Astrocyte (in vitro differentiated cells and primary cell): ENCODE data around the gene MED27. TPM values are rescaled to one million over a fixed set of nuclear protein-coding genes. Genes with fewer than 3 reads are reported as not detected.

ENCODE experiments used
- DNase-seq: peaks from one replicate; pipeline ENCODE4 v3.0.0-alpha.2; 2010; ENCODE audit warnings: low read depth
- FAIRE-seq: peaks from 2 replicates; lab custom pipeline; 2011; peaks lifted over from hg19 to GRCh38; lab: Jason Lieb, UNC
- H2AFZ ChIP-seq: 2 replicates; pipeline ENCODE4 v1.6.0; 2012; ENCODE audit warnings: low read depth, low read length, inconsistent platforms
- H3K27ac ChIP-seq: 2 replicates; pipeline ENCODE4 v1.5.1; 2011; ENCODE audit warnings: low read depth, low read length, inconsistent platforms
- H3K27me3 ChIP-seq: 2 replicates; pipeline ENCODE4 v1.6.0; 2011; ENCODE audit warnings: low read length, inconsistent platforms; ENCODE audit not compliant: insufficient read depth
- H3K36me3 ChIP-seq: 2 replicates; pipeline ENCODE4 v1.5.1; 2011; ENCODE audit warnings: low read length, inconsistent platforms; ENCODE audit not compliant: insufficient read depth
- H3K4me1 ChIP-seq: 2 replicates; pipeline ENCODE4 v1.5.1; 2011; ENCODE audit warnings: low read length, inconsistent platforms; ENCODE audit not compliant: insufficient read depth
- H3K4me2 ChIP-seq: 2 replicates; pipeline ENCODE4 v1.6.0; 2012; ENCODE audit warnings: low read length, inconsistent platforms
- H3K4me3 ChIP-seq: 2 replicates; pipeline ENCODE4 v1.5.1; 2011; ENCODE audit warnings: low read depth, mild to moderate bottlenecking, low read length, inconsistent platforms; ENCODE audit not compliant: insufficient read depth
- H3K79me2 ChIP-seq: 2 replicates; pipeline ENCODE4 v1.6.0; 2012; ENCODE audit warnings: mild to moderate bottlenecking, low read length, inconsistent platforms; ENCODE audit not compliant: insufficient read depth
- H3K9ac ChIP-seq: 2 replicates; pipeline ENCODE4 v1.6.0; 2012; ENCODE audit warnings: mild to moderate bottlenecking, low read length, inconsistent platforms
- H3K9me3 ChIP-seq: 2 replicates; pipeline ENCODE4 v1.5.1; 2012; ENCODE audit warnings: low read depth, mild to moderate bottlenecking, low read length, inconsistent platforms; ENCODE audit not compliant: insufficient read depth
- H4K20me1 ChIP-seq: 2 replicates; pipeline ENCODE4 v1.6.0; 2012; ENCODE audit warnings: low read length, inconsistent platforms; ENCODE audit not compliant: insufficient read depth
- H3K27ac Mint-ChIP-seq: one replicate; pipeline ENCODE4 v1.8.0; 2021; ENCODE audit warnings: mild to moderate bottlenecking, mixed read lengths; ENCODE audit not compliant: unreplicated experiment
- H3K27me3 Mint-ChIP-seq: one replicate; pipeline ENCODE4 v1.8.0; 2021; ENCODE audit warnings: low read depth, mixed read lengths; ENCODE audit not compliant: unreplicated experiment
- H3K36me3 Mint-ChIP-seq: one replicate; pipeline ENCODE4 v1.8.0; 2021; ENCODE audit warnings: low read depth, mixed read lengths; ENCODE audit not compliant: unreplicated experiment
- H3K4me1 Mint-ChIP-seq: one replicate; pipeline ENCODE4 v1.8.0; 2021; ENCODE audit warnings: low read depth, mixed read lengths; ENCODE audit not compliant: unreplicated experiment
- H3K4me3 Mint-ChIP-seq: one replicate; pipeline ENCODE4 v1.8.0; 2021; ENCODE audit warnings: mild to moderate bottlenecking, moderate library complexity, mixed read lengths; ENCODE audit not compliant: unreplicated experiment
- H3K9me3 Mint-ChIP-seq: one replicate; pipeline ENCODE4 v1.8.0; 2021; ENCODE audit warnings: mild to moderate bottlenecking, mixed read lengths; ENCODE audit not compliant: unreplicated experiment
- CTCF ChIP-seq: IDR thresholded peaks from 2 replicates; pipeline ENCODE4 v1.5.1; 2011; ENCODE audit warnings: low read depth, mild to moderate bottlenecking, inconsistent platforms, low read length, moderate library complexity; ENCODE audit not compliant: insufficient read depth
- EZH2 ChIP-seq: IDR thresholded peaks from 2 replicates; pipeline ENCODE4 v1.6.1; 2012; ENCODE audit warnings: mild to moderate bottlenecking, low read length, inconsistent platforms; ENCODE audit not compliant: insufficient read depth
- total RNA-seq: library from RNA; stranded (reverse); gene quantifications from 2 replicates; pipeline ENCODE4 v1.2.1, GENCODE V29; 2021

The MED27 gene
- total RNA-seq, 1 donor from 2014 or later: 26.9 TPM

- Mint-ChIP-seq H3K4me3 (no peak overlapping the region), H3K36me3 (peaks cover 5% of the 10 kb centered on the region), H3K9me3 (peaks cover 2% of the 10 kb centered on the region), H3K27ac (no peak overlapping the region), H3K27me3 (no peaks in the 10 kb centered on the region), H3K4me1 (no peaks in the 10 kb centered on the region)
- Histone ChIP-seq H4K20me1 (peaks cover 50% of the 10 kb centered on the region), H3K27me3 (no peaks in the 10 kb centered on the region), H3K4me3 (no peak overlapping the region), H2AFZ (no peak overlapping the region), H3K4me1 (no peaks in the 10 kb centered on the region), H3K79me2 (no peaks in the 10 kb centered on the region), H3K27ac (no peak overlapping the region), H3K4me2 (no peak overlapping the region), H3K9ac (no peak overlapping the region), H3K9me3 (no peaks in the 10 kb centered on the region), H3K36me3 (no peaks in the 10 kb centered on the region)
- TF ChIP-seq EZH2 (no peak), CTCF (no peak)
- DNase-seq (no peak), FAIRE-seq (no peak)
These were observed 210.9 kb downstream of the MED27 start for GRCh38 chr9:131868766-131869165.

GRCh38 chr9:131867611-131868192 is 212.0 kb downstream of the MED27 start:
- no peak overlapping the region for H3K27ac Mint-ChIP-seq
- no peak for TF ChIP-seq EZH2
- TF ChIP-seq CTCF: no peak
- no peaks in the 10 kb centered on the region for H3K27me3 ChIP-seq
- no peaks in the 10 kb centered on the region for H3K9me3 ChIP-seq
- no peak for FAIRE-seq
- no peaks in the 10 kb centered on the region for H3K27me3 Mint-ChIP-seq
- H3K27ac ChIP-seq: no peak overlapping the region
- H3K4me1 Mint-ChIP-seq: no peaks in the 10 kb centered on the region
- H3K79me2 ChIP-seq: no peaks in the 10 kb centered on the region
- H3K4me3 Mint-ChIP-seq: no peak overlapping the region
- H3K4me2 ChIP-seq: no peak overlapping the region
- no peaks in the 10 kb centered on the region for H3K4me1 ChIP-seq
- no peak for DNase-seq
- peaks cover 5% of the 10 kb centered on the region for H3K36me3 Mint-ChIP-seq
- H3K4me3 ChIP-seq: no peak overlapping the region
- H3K36me3 ChIP-seq: no peaks in the 10 kb centered on the region
- no peak overlapping the region for H3K9ac ChIP-seq
- H2AFZ ChIP-seq: no peak overlapping the region
- H3K9me3 Mint-ChIP-seq: peaks cover 2% of the 10 kb centered on the region
- H4K20me1 ChIP-seq: peaks cover 40% of the 10 kb centered on the region

- Mint-ChIP-seq H3K4me1 (no peaks in the 10 kb centered on the region), H3K27ac (no peak overlapping the region), H3K9me3 (peaks cover 2% of the 10 kb centered on the region), H3K4me3 (no peak overlapping the region), H3K36me3 (peaks cover 19% of the 10 kb centered on the region), H3K27me3 (no peaks in the 10 kb centered on the region)
- H4K20me1 ChIP-seq: peaks cover 23% of the 10 kb centered on the region
- H3K27ac ChIP-seq: no peak overlapping the region
- no peaks in the 10 kb centered on the region for H3K27me3 ChIP-seq
- DNase-seq (no peak), FAIRE-seq (no peak)
- no peaks in the 10 kb centered on the region for H3K4me1 ChIP-seq
- no peaks in the 10 kb centered on the region for H3K79me2 ChIP-seq
- H3K4me2 ChIP-seq: no peak overlapping the region
- H3K9me3 ChIP-seq: no peaks in the 10 kb centered on the region
- TF ChIP-seq EZH2: no peak
- TF ChIP-seq CTCF: no peak
- H3K36me3 ChIP-seq: no peaks in the 10 kb centered on the region
- H3K4me3 ChIP-seq: no peak overlapping the region
- no peak overlapping the region for H2AFZ ChIP-seq
- H3K9ac ChIP-seq: no peak overlapping the region
These were observed 214.0 kb downstream of the MED27 start for GRCh38 chr9:131865446-131866195.
